Measurements from ENCODE around the gene ARL8A. TPM values are rescaled to one million over a fixed set of nuclear protein-coding genes. Genes with fewer than 3 reads are reported as not detected.

ARL8A gene
- total RNA-seq (100 to 1,000 TPM in 2 of 7 donors, 10 to 100 TPM in 5; 36.2 to 104 (median 78.0) TPM), polyA plus RNA-seq (10 to 100 TPM; 16.2 to 31.4 (median 18.4) TPM)
- long read RNA-seq, donor 1, transcript ARL8A-201 (7 exons, 1,793 nt), result major isoform, 16 of 17 reads
- long read RNA-seq, donor 1, partial matches to known transcripts, result 0 of 17 reads
- long read RNA-seq, donor 1, other reads (novel, unspliced or antisense), result 0 of 17 reads
- long read RNA-seq, donor 2, transcript ARL8A-201 (7 exons, 1,793 nt), result major isoform, 21 of 21 reads
- long read RNA-seq, donor 2, partial matches to known transcripts, result 0 of 21 reads
- long read RNA-seq, donor 2, other reads (novel, unspliced or antisense), result 0 of 21 reads

DNA sequence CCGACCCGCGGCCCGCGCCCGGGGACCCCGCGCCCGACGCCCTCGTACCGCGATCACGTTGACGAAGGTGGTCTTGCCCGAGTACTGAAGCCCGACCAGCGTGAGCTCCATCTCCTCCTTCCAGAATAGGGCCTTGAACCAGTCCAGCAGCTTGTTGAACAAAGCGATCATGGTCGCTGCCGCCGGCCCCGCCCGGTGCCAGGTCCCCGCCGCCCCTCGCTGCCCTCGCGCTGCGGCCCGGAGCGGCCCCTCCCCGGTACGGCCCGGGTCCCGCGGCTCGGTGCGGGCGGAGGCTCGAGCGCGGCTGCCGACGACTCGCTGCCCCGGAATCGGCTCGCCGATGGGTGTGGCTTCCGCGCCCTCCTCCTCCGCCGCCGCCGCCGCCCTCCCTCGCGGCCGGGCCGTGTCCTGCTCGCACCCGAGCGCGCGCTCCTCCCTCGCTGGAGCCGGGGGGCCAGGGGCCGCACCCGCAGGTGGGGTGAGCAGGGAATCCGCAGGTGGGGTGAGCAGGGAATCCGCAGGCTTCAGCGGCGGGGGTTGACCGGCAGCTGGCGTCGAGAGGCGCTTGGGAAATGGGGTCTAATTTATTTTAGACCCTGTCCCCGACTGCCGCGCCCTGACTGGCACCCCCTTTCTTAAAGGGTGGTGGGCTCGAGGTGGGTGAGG, at the start of gene ARL8A:
ARL8A (minus strand) TSS at position 336 of the 666 bp plus-strand sequence; CDS start at position 171, 165 bp downstream.
- peak within 1 kb of the TSS; percentile 79 to 98 (median 92) for H3K4me3 ChIP-seq
- H3K4me1 ChIP-seq, result peaks cover 29 to 73% (median 51%) of the 10 kb centered on the region in 6 donors
- WGBS, 5 donors, result 0 to 1% (median 0%) methylated on average over 45 to 82 of the region's 82 CpGs
- DNase-seq, result peak; percentile 96
- peaks cover 0 to 51% (median 10%) of the 10 kb centered on the region in 6 donors for H3K36me3 ChIP-seq
- peak; percentile 70 to 80 (median 78) for TF ChIP-seq POLR2AphosphoS5 (IDR thresholded peaks at IDR 0.05)
- peak in 2 of 3 donors; percentile 19 to 24 for TF ChIP-seq POLR2A (IDR thresholded peaks at IDR 0.05)
- TF ChIP-seq, protein P1, sequence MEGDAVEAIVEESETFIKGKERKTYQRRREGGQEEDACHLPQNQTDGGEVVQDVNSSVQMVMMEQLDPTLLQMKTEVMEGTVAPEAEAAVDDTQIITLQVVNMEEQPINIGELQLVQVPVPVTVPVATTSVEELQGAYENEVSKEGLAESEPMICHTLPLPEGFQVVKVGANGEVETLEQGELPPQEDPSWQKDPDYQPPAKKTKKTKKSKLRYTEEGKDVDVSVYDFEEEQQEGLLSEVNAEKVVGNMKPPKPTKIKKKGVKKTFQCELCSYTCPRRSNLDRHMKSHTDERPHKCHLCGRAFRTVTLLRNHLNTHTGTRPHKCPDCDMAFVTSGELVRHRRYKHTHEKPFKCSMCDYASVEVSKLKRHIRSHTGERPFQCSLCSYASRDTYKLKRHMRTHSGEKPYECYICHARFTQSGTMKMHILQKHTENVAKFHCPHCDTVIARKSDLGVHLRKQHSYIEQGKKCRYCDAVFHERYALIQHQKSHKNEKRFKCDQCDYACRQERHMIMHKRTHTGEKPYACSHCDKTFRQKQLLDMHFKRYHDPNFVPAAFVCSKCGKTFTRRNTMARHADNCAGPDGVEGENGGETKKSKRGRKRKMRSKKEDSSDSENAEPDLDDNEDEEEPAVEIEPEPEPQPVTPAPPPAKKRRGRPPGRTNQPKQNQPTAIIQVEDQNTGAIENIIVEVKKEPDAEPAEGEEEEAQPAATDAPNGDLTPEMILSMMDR (IDR thresholded peaks at IDR 0.05 in 8 of 11, conservative IDR thresholded peaks at IDR 0.05 in 3 of 11), result no peak
- no peaks in the 10 kb centered on the region for H3K27me3 ChIP-seq (replicated peaks in 1 of 7)
- intact Hi-C loops (cut with DNase I; ENCODE audit: low total_unique reads), result no loop called here
- H3K9me3 ChIP-seq, result no peaks in the 10 kb centered on the region
- H3K27ac ChIP-seq, result peak within 1 kb of the TSS; percentile 81 to 98 (median 94)

DNA sequence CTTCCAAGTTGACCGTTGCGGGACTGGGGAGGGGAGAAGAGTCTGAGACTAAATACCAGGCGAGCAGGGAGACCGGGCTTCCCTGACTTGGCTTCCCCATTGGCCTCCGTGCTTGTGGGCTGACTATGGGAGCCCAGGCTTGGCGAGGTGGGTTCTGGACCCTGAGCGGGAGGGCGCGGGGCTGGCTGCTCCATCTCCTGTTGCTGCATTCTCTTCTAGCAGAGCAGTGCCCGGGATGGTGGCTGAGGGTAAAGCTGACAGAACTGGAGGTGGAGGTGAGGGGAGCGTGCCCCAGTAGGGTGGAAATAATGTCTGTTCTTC, 49.8 kb upstream of the ARL8A start:
- Histone ChIP-seq H3K4me3 (peak overlapping the region in 6 of 8 donors; percentile 16 to 58 (median 26)), H3K36me3 (no peaks in the 10 kb centered on the region), H3K27me3 (replicated peaks in 1 of 7) (peaks cover 0 to 49% (median 22%) of the 10 kb centered on the region in 7 donors), H3K27ac (peak overlapping the region in 4 of 8 donors; percentile 34 to 57 (median 43)), H3K4me1 (peaks cover 5 to 33% (median 22%) of the 10 kb centered on the region in 6 donors), H3K9me3 (no peaks in the 10 kb centered on the region)
- 49 to 58% (median 53%) methylated on average over 6 to 11 of the region's 11 CpGs for WGBS, 5 donors
- intact Hi-C loops (cut with DNase I; ENCODE audit: low total_unique reads), result no loop called here
- TF ChIP-seq, protein P1 (IDR thresholded peaks at IDR 0.05 in 8 of 11, conservative IDR thresholded peaks at IDR 0.05 in 3 of 11), result no peak
- no peak for TF ChIP-seq POLR2AphosphoS5 (IDR thresholded peaks at IDR 0.05)
- no peak for TF ChIP-seq POLR2A (IDR thresholded peaks at IDR 0.05)
- DNase-seq, result no peak

DNA sequence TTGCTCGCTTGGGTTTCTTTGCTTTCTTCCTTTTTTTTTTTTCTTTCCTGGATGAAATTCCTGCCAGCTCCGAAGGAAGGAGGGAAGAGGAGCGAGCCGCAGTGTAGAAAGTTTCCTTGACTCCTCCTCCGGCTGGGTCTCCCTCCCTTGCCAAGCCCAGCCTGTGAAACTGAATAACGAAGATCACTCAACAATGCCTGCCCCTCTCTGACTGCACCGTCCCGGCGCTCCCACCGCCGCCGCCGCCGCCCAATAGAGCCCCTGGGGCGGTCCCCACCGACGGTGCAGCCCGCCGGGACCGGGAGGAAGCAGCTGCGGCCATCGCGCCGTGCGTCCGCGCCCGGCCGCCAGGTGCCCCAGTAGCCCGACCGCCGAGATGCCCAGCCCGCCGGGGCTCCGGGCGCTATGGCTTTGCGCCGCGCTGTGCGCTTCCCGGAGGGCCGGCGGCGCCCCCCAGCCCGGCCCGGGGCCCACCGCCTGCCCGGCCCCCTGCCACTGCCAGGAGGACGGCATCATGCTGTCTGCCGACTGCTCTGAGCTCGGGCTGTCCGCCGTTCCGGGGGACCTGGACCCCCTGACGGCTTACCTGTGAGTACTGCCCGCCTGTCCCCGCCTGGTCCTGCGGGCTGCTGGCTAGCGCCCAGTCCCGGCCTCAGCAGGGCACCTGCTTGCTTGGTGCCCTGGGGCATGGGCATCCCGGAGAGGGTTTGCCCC, 49.2 kb upstream of the ARL8A start, which contains the start of gene LGR6:
LGR6 (plus strand) TSS at position 186 of the 714 bp plus-strand sequence; CDS start at position 377, 191 bp downstream.
- peaks cover 0 to 44% (median 22%) of the 10 kb centered on the region in 7 donors for H3K27me3 ChIP-seq (replicated peaks in 1 of 7)
- peaks cover 5 to 32% (median 17%) of the 10 kb centered on the region in 6 donors for H3K4me1 ChIP-seq
- WGBS, 5 donors, result 1 to 5% (median 4%) methylated on average over 29 to 61 of the region's 61 CpGs
- H3K4me3 ChIP-seq, result peak within 1 kb of the TSS; percentile 5 to 58 (median 22)
- intact Hi-C loops (cut with DNase I; ENCODE audit: low total_unique reads), result no loop called here
- no peaks in the 10 kb centered on the region for H3K9me3 ChIP-seq
- no peaks in the 10 kb centered on the region for H3K36me3 ChIP-seq
- peak within 1 kb of the TSS in 4 of 8 donors; percentile 34 to 57 (median 43) for H3K27ac ChIP-seq
- DNase-seq, result peak; percentile 73
- TF ChIP-seq POLR2AphosphoS5 (IDR thresholded peaks at IDR 0.05) (peak in 1 of 3 donors; percentile 38), POLR2A (IDR thresholded peaks at IDR 0.05) (no peak)
